H1 (cell line): ENCODE results near the gene SUPT4H1. TPM values are rescaled to one million over a fixed set of nuclear protein-coding genes. Genes with fewer than 3 reads are reported as not detected.

ENCODE experiments used
- CTCF ChIA-PET: fragments of 300-600 bp; sonication (Branson Sonifier 250); formaldehyde crosslinking; loops from one replicate; lab custom pipeline; 2021; ENCODE audit not compliant: partially characterized antibody; lab: Charles Lee
- POLR2A ChIA-PET: fragments of 300-600 bp; sonication (Branson Sonifier 250); formaldehyde crosslinking; loops from one replicate; lab custom pipeline; 2021; ENCODE audit warnings: inconsistent platforms; ENCODE audit not compliant: partially characterized antibody; lab: Charles Lee
- DNase-seq, 2 experiments: peaks; one replicate each; pipeline versions ENCODE4 v3.0.0 to v3.0.0-alpha.2; 2010 to 2022; ENCODE audit warnings: low spot score in 2 of 2, low read depth in 1 of 2, mixed read lengths in 1 of 2
- FAIRE-seq: peaks from 2 replicates; lab custom pipeline; 2011; peaks lifted over from hg19 to GRCh38; lab: Jason Lieb, UNC
- H2AFZ ChIP-seq: 2 replicates; pipeline ENCODE4 v1.8.1; 2012; ENCODE audit warnings: low read length, inconsistent platforms
- H2AK5ac ChIP-seq: 2 replicates; pipeline ENCODE4 v1.6.1; 2013; ENCODE audit warnings: low read depth, low read length
- H2BK120ac ChIP-seq: replicated peaks from 2 replicates; pipeline ENCODE3; 2013; ENCODE audit warnings: low read depth, low read length, inconsistent platforms
- H2BK12ac ChIP-seq: 2 replicates; pipeline ENCODE4 v1.6.1; 2013; ENCODE audit warnings: low read depth, low read length
- H2BK15ac ChIP-seq: 2 replicates; pipeline ENCODE4 v1.6.1; 2013; ENCODE audit warnings: low read length
- H2BK20ac ChIP-seq: 2 replicates; pipeline ENCODE4 v1.6.1; 2013; ENCODE audit warnings: low read length
- H2BK5ac ChIP-seq: 2 replicates; pipeline ENCODE4 v1.6.1; 2013; ENCODE audit warnings: low read depth, low read length
- H3K14ac ChIP-seq: 2 replicates; pipeline ENCODE4 v1.6.1; 2013; ENCODE audit warnings: inconsistent platforms; ENCODE audit not compliant: insufficient read length
- H3K18ac ChIP-seq: 2 replicates; pipeline ENCODE4 v1.6.1; 2013; ENCODE audit warnings: low read length; ENCODE audit errors: extremely low read depth
- H3K23ac ChIP-seq: 2 replicates; pipeline ENCODE4 v1.6.1; 2013; ENCODE audit warnings: inconsistent platforms; ENCODE audit not compliant: insufficient read length
- H3K23me2 ChIP-seq: 2 replicates; pipeline ENCODE4 v1.6.1; 2013; ENCODE audit warnings: low read depth, low read length
- H3K27ac ChIP-seq: 2 replicates; pipeline ENCODE4 v1.6.1; 2011; ENCODE audit warnings: low read depth, low read length, inconsistent platforms
- H3K27me3 ChIP-seq, 4 experiments: replicated peaks in 1 of 4; 1 replicate in 1 of 4; 2 replicates in 3 of 4; pipeline versions ENCODE4 v1.6.1 to v1.8.1; 2011 to 2013; ENCODE audit warnings: low read length in 3 of 4, mild to moderate bottlenecking in 3 of 4, inconsistent platforms in 2 of 4, mixed read lengths in 2 of 4, moderate library complexity in 1 of 4; ENCODE audit not compliant: control insufficient read depth in 3 of 4, insufficient read depth in 3 of 4; ENCODE audit errors: extremely low read depth in 1 of 4
- H3K36me3 ChIP-seq, 4 experiments: 2 replicates each; pipeline versions ENCODE4 v1.6.1 to v1.8.1; 2011 to 2013; ENCODE audit warnings: mild to moderate bottlenecking in 4 of 4, low read length in 3 of 4, moderate library complexity in 2 of 4, control low read depth in 1 of 4, inconsistent platforms in 1 of 4; ENCODE audit not compliant: insufficient read depth in 4 of 4, control insufficient read depth in 2 of 4
- H3K4ac ChIP-seq: replicated peaks from 2 replicates; pipeline ENCODE3; 2013; ENCODE audit warnings: low read length, low read depth, mixed read lengths, inconsistent platforms; ENCODE audit not compliant: insufficient read length
- H3K4me1 ChIP-seq, 4 experiments: replicated peaks in 1 of 4; 1 replicate in 1 of 4; 2 replicates in 3 of 4; pipeline versions ENCODE4 v1.6.1 to v1.8.1; 2011 to 2013; ENCODE audit warnings: low read length in 3 of 4, inconsistent platforms in 2 of 4, mixed read lengths in 1 of 4; ENCODE audit not compliant: insufficient read depth in 4 of 4, control insufficient read depth in 3 of 4
- H3K4me2 ChIP-seq, 2 experiments: 2 replicates each; pipeline versions ENCODE4 v1.6.1 to v1.8.1; 2011 to 2013; ENCODE audit warnings: low read depth in 2 of 2, low read length in 2 of 2, control low read depth in 1 of 2, inconsistent platforms in 1 of 2, mild to moderate bottlenecking in 1 of 2; ENCODE audit not compliant: insufficient read depth in 1 of 2
- H3K4me3 ChIP-seq, 4 experiments: fragments of 200-600, 300-600 bp in 1 of 4; sonication (generic), shearing (Covaris generic), sonication (Bioruptor Twin) in 1 of 4; 2 replicates each; pipeline versions ENCODE4 v1.5.1 to v1.8.1; 2011 to 2016; ENCODE audit warnings: low read length in 4 of 4, low read depth in 3 of 4, control low read depth in 2 of 4, inconsistent platforms in 2 of 4, mild to moderate bottlenecking in 2 of 4, mixed read lengths in 1 of 4, moderate library complexity in 1 of 4; ENCODE audit not compliant: insufficient read depth in 2 of 4; ENCODE audit errors: extremely low read depth in 1 of 4
- H3K56ac ChIP-seq: replicated peaks from 2 replicates; pipeline ENCODE3; 2013; ENCODE audit warnings: low read depth, mild to moderate bottlenecking, mixed read lengths, low read length, inconsistent platforms; ENCODE audit not compliant: insufficient read length
- H3K79me1 ChIP-seq: 2 replicates; pipeline ENCODE4 v1.6.1; 2013; ENCODE audit warnings: low read depth, low read length, control low read depth
- H3K79me2 ChIP-seq, 2 experiments: 2 replicates each; pipeline versions ENCODE4 v1.6.1 to v1.8.1; 2012 to 2013; ENCODE audit warnings: low read length in 2 of 2, mild to moderate bottlenecking in 2 of 2, inconsistent platforms in 1 of 2; ENCODE audit not compliant: insufficient read depth in 2 of 2, control insufficient read depth in 1 of 2
- H3K9ac ChIP-seq, 4 experiments: replicated peaks in 1 of 4; 1 replicate in 1 of 4; 2 replicates in 3 of 4; pipeline versions ENCODE4 v1.6.1 to v1.8.1; 2011 to 2013; ENCODE audit warnings: low read depth in 3 of 4, low read length in 3 of 4, control low read depth in 2 of 4, mild to moderate bottlenecking in 2 of 4, moderate library complexity in 2 of 4, inconsistent platforms in 1 of 4; ENCODE audit errors: extremely low read depth in 1 of 4
- H3K9me3 ChIP-seq, 2 experiments: 2 replicates each; pipeline versions ENCODE4 v1.6.1 to v1.8.1; 2012 to 2013; ENCODE audit warnings: mild to moderate bottlenecking in 2 of 2, moderate library complexity in 2 of 2, control low read depth in 1 of 2, inconsistent platforms in 1 of 2, low read depth in 1 of 2, low read length in 1 of 2, mixed read lengths in 1 of 2; ENCODE audit not compliant: insufficient read depth in 2 of 2
- H4K20me1 ChIP-seq, 2 experiments: replicated peaks in 1 of 2; 2 replicates each; pipeline versions ENCODE3 to v1.8.1; 2011 to 2013; ENCODE audit warnings: inconsistent platforms in 2 of 2, low read length in 2 of 2, mild to moderate bottlenecking in 1 of 2; ENCODE audit not compliant: insufficient read depth in 2 of 2, control insufficient read depth in 1 of 2
- H4K5ac ChIP-seq: 2 replicates; pipeline ENCODE4 v1.6.1; 2013; ENCODE audit warnings: low read length, low read depth, mixed read lengths, inconsistent platforms; ENCODE audit not compliant: insufficient read length
- H4K8ac ChIP-seq: 2 replicates; pipeline ENCODE4 v1.8.0; 2013; ENCODE audit warnings: mild to moderate bottlenecking, moderate library complexity, low read length, inconsistent platforms; ENCODE audit not compliant: insufficient read depth; ENCODE audit errors: extremely low read depth
- H4K91ac ChIP-seq: replicated peaks from 2 replicates; pipeline ENCODE3; 2013; ENCODE audit warnings: low read length, mixed read lengths, inconsistent platforms; ENCODE audit not compliant: insufficient read length
- BACH1 ChIP-seq: IDR thresholded peaks from 2 replicates; pipeline ENCODE4 v1.6.1; 2012; ENCODE audit warnings: low read length, improper control_type of control experiment
- CBX5 ChIP-seq: fragments of 300-800, 300-1000 bp; sonication (generic); IDR thresholded peaks from 2 replicates; pipeline ENCODE4 v1.7.1; 2016; ENCODE audit warnings: antibody characterized with exemption, low read length, low read depth
- CHD1 ChIP-seq: IDR thresholded peaks from 2 replicates; pipeline ENCODE4 v1.6.1; 2012; ENCODE audit warnings: low read depth, low read length, improper control_type of control experiment
- HDAC2 ChIP-seq, 2 experiments: fragments of 300-600 bp in 1 of 2; sonication (generic) in 1 of 2; IDR thresholded peaks; 2 replicates each; pipeline ENCODE4 v1.6.1; 2011 to 2012; ENCODE audit warnings: low read depth in 2 of 2, low read length in 2 of 2, mild to moderate bottlenecking in 2 of 2, moderate library complexity in 2 of 2, borderline replicate concordance in 1 of 2, inconsistent platforms in 1 of 2
- POLR2A ChIP-seq, 2 experiments: IDR thresholded peaks; 1 replicate in 1 of 2; 2 replicates in 1 of 2; pipeline ENCODE4 v1.6.1; 2011; ENCODE audit warnings: low read depth in 2 of 2, low read length in 2 of 2, mild to moderate bottlenecking in 2 of 2; ENCODE audit errors: control extremely low read depth in 1 of 2
- TAF1 ChIP-seq: IDR thresholded peaks from 2 replicates; pipeline ENCODE4 v1.6.1; 2011; ENCODE audit warnings: mild to moderate bottlenecking, low read depth, low read length
- TBP ChIP-seq: IDR thresholded peaks from 2 replicates; pipeline ENCODE4 v1.6.1; 2011; ENCODE audit warnings: low read depth, low read length, improper control_type of control experiment
- TCF12 ChIP-seq: IDR thresholded peaks from 2 replicates; pipeline ENCODE4 v1.6.1; 2011; ENCODE audit warnings: low read depth, mild to moderate bottlenecking, low read length
- WGBS, 2 experiments: shearing (Covaris generic) in 1 of 2; methylation state at CpG; one replicate each; pipeline versions ENCODE4 v1.1.6 to v1.1.7; 2013 to 2015; ENCODE audit warnings: low lambda C conversion rate in 2 of 2, mixed read lengths in 2 of 2, inconsistent platforms in 1 of 2, low coverage in 1 of 2, missing lambda C conversion rate in 1 of 2; ENCODE audit not compliant: insufficient replicate concordance in 2 of 2, insufficient coverage in 1 of 2, insufficient read length in 1 of 2; ENCODE audit errors: extremely low coverage in 1 of 2, missing lambda C conversion rate in 1 of 2; 5-methylcytosine and 5-hydroxymethylcytosine counted together
- polyA plus RNA-seq, 7 experiments: library from polyadenylated mRNA; depleted of rRNA in 3 of 7; stranded (reverse) in 5 of 7; unstranded in 2 of 7; fragments of >200 nt in 5 of 7; fragments of 200-250 nt in 2 of 7; gene quantifications; 1 replicate in 5 of 7; 2 replicates in 1 of 7; 4 replicates in 1 of 7; pipeline versions ENCODE4 v1.2.1 to v1.2.3, GENCODE V29; 2011 to 2013; ENCODE audit warnings: missing spikeins in 2 of 7, mixed read lengths in 2 of 7
- total RNA-seq: library from RNA; stranded (reverse); fragmentation: NEBNext Ultra II Directional; extraction: Animal tissue kit (Norgen Biotek cat#: 25700); gene quantifications from 2 replicates; pipeline ENCODE4 v1.2.1, GENCODE V29; 2021
- TF ChIP-seq, protein P1 (sequence below): IDR thresholded peaks from 2 replicates; pipeline ENCODE4 v1.6.1; 2011; ENCODE audit warnings: low read length, improper control_type of control experiment

SUPT4H1 gene
- total and polyA plus RNA-seq, 2 of the 8 experiments (the other 6 are each of a cell fraction or from before 2014, with no cell fraction given) = 112 to 143 TPM

DNA sequence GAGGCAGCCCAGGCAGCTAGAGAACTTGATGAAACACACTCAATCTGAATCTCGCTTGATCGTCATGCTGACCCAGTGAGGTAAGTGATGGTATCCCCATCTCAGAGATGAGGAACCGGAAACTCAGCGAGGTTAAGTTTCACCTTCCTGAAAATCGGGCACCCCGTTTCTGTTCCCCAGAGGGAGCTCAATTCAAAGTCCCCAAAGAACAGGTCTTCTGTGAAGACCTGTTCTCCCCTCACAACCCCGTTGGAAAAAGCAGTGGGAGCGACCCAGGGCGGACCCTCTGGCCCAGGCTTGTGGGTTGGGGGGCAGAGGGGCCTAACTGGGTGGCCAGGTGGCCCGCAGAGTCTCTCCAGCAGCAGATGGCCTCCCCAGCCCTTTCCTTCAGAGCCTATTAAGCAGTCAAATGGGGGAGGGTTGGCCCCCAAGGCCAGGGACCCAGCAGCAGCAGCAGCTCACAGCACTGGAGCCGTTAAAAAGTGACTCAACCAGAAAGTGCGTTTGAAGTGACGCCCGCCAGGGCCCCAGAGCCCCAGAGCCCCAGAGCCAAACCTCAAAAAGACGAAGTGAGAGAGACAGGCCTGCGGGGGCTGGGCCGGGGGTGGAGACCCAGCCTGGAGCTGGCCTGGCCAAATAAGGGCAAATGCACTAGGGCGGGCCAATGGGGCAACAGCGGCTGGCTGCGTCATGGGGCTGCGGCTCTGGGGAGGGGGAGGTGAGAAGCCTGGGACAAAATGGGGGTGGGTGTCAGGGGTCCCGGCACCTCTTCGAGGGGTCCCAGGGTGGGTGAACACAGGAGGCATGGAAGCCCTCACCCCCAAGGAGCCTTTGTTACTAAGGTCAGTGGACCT, 14.2 kb downstream of the SUPT4H1 start:
- Histone ChIP-seq H2BK20ac (peak overlapping the region; percentile 98; the same call in 1 of the 2 replicates), H3K9me3 (no peaks in the 10 kb centered on the region), H3K79me2 (no peaks in the 10 kb centered on the region), H2BK12ac (peak overlapping the region; percentile 96), H3K4me2 (peak overlapping the region; percentile 15 to 29; a peak in 1 of 4 replicates), H3K4me1 (peaks cover 4 to 26% (median 21%) of the 10 kb centered on the region in 4 experiments), H3K18ac (peak overlapping the region; percentile 86), H3K36me3 (no peaks in the 10 kb centered on the region), H2AFZ (no peak overlapping the region), H2BK5ac (peak overlapping the region; percentile 90), H4K5ac (peak overlapping the region; percentile 58), H3K23me2 (no peaks in the 10 kb centered on the region), H2BK15ac (peak overlapping the region; percentile 48; the same call in 1 of the 2 replicates), H4K91ac (peak overlapping the region; percentile 95), H3K27ac (peak overlapping the region; percentile 70), H4K20me1 (no peaks in the 10 kb centered on the region), H3K79me1 (no peaks in the 10 kb centered on the region), H2BK120ac (no peak overlapping the region), H4K8ac (peak overlapping the region; percentile 93; the same call in 1 of the 2 replicates), H3K4me3 (peak overlapping the region in 1 of 4 experiments; percentile 36; a peak in 1 of 8 replicates), H3K23ac (no peak overlapping the region), H2AK5ac (peak overlapping the region; percentile 32), H3K27me3 (peaks cover 0 to 2% (median 0%) of the 10 kb centered on the region in 4 experiments; a peak in 3 of 7 replicates), H3K9ac (peak overlapping the region in 2 of 4 experiments; percentile 31 to 39; a peak in 4 of 7 replicates), H3K4ac (peak overlapping the region; percentile 40), H3K14ac (no peak overlapping the region), H3K56ac (no peak overlapping the region)
- CTCF ChIA-PET = interaction anchor here (0.6 to 18.5 kb wide), 16 partner anchors 8 to 270 kb away, joined by 3 to 384 read pairs (median 4); partner anchors contain the start of genes RNF43, SUPT4H1 and TSPOAP1
- FAIRE-seq = no peak
- 57% methylated on average over 23 of the region's 23 CpGs; no CpG with 5 or more reads in 1 of the 2 experiments for WGBS, 2 experiments
- POLR2A ChIA-PET = interaction anchor here (0.6 to 11.3 kb wide), 11 partner anchors 9 to 316 kb away, joined by 3 to 149 read pairs (median 5); partner anchors contain the start of genes SUPT4H1 and TSPOAP1
- DNase-seq = peak; percentile 44 to 78
- peak; percentile 66 for TF ChIP-seq TBP
- no peak for TF ChIP-seq BACH1
- TF ChIP-seq, protein P1, sequence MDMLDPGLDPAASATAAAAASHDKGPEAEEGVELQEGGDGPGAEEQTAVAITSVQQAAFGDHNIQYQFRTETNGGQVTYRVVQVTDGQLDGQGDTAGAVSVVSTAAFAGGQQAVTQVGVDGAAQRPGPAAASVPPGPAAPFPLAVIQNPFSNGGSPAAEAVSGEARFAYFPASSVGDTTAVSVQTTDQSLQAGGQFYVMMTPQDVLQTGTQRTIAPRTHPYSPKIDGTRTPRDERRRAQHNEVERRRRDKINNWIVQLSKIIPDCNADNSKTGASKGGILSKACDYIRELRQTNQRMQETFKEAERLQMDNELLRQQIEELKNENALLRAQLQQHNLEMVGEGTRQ = no peak
- peak; percentile 67; the same call in 1 of the 2 replicates for TF ChIP-seq TAF1
- TF ChIP-seq CHD1 = no peak
- peak in 1 of 2 experiments; percentile 69; a peak in 1 of 3 replicates for TF ChIP-seq POLR2A (IDR thresholded peaks at IDR 0.05; ENCODE audit: control extremely low read depth in 1 of 2, low read depth in 2 of 2, low read length in 2 of 2)
- TF ChIP-seq HDAC2 (IDR thresholded peaks at IDR 0.05; ENCODE audit: borderline replicate concordance in 1 of 2, low read depth in 2 of 2, low read length in 2 of 2) = no peak
- 0 out of 2 replicates have a peak, but pooled peaks have one; percentile 1 for TF ChIP-seq TCF12
- no peak for TF ChIP-seq CBX5
